HG03432 (cell line): ENCODE data around the gene LDLRAD4.

Experiments used
- ATAC-seq: cut with Tn5 transposase; IDR thresholded peaks from one replicate; pipeline ENCODE4 v1.9.1; 2021; ENCODE audit warnings: mild to moderate bottlenecking, moderate library complexity; ENCODE audit not compliant: unreplicated experiment

Gene LDLRAD4

GRCh38 chr18:13499803-13500202 lies 281.2 kb downstream of the LDLRAD4 start:
- ATAC-seq, result no peak

GRCh38 chr18:13500227-13500865 lies 281.8 kb downstream of the LDLRAD4 start:
- no peak for ATAC-seq

GRCh38 chr18:13500869-13501542 lies 282.4 kb downstream of the LDLRAD4 start:
- ATAC-seq, result no peak

GRCh38 chr18:13501543-13501887 lies 283.0 kb downstream of the LDLRAD4 start:
- no peak for ATAC-seq

GRCh38 chr18:13501891-13502290 lies 283.3 kb downstream of the LDLRAD4 start:
- ATAC-seq, result peak; percentile 98

GRCh38 chr18:13502585-13502984 lies 284.0 kb downstream of the LDLRAD4 start:
- ATAC-seq, result no peak

GRCh38 chr18:13503836-13504235 lies 285.3 kb downstream of the LDLRAD4 start:
- no peak for ATAC-seq

- ATAC-seq, result no peak
These were observed 287.3 kb downstream of the LDLRAD4 start for GRCh38 chr18:13505780-13506345.

- no peak for ATAC-seq
These were observed 292.0 kb downstream of the LDLRAD4 start for GRCh38 chr18:13510594-13510993.

- no peak for ATAC-seq
These were observed 293.5 kb downstream of the LDLRAD4 start for GRCh38 chr18:13511961-13512577.

- no peak for ATAC-seq
These were observed 294.5 kb downstream of the LDLRAD4 start for GRCh38 chr18:13513021-13513420.

- no peak for ATAC-seq
These were observed 294.9 kb downstream of the LDLRAD4 start for GRCh38 chr18:13513481-13513880.

- no peak for ATAC-seq
These were observed 296.0 kb downstream of the LDLRAD4 start for GRCh38 chr18:13514558-13514957.

- no peak for ATAC-seq
These were observed 298.3 kb downstream of the LDLRAD4 start for GRCh38 chr18:13516855-13517254.

GRCh38 chr18:13517369-13517768 lies 298.8 kb downstream of the LDLRAD4 start:
- ATAC-seq, result no peak

GRCh38 chr18:13518382-13518781 lies 299.8 kb downstream of the LDLRAD4 start:
- ATAC-seq, result no peak

- no peak for ATAC-seq
These were observed 301.7 kb downstream of the LDLRAD4 start for GRCh38 chr18:13520306-13520705.

- ATAC-seq, result no peak
These were observed 302.2 kb downstream of the LDLRAD4 start for GRCh38 chr18:13520741-13521140.

- no peak for ATAC-seq
These were observed 302.9 kb downstream of the LDLRAD4 start for GRCh38 chr18:13521418-13521817.

GRCh38 chr18:13522256-13522655 lies 303.7 kb downstream of the LDLRAD4 start:
- no peak for ATAC-seq

- ATAC-seq, result no peak
These were observed 304.5 kb downstream of the LDLRAD4 start for GRCh38 chr18:13522861-13523660.
